ENCODE measurements around the gene HMGN3.

DNA sequence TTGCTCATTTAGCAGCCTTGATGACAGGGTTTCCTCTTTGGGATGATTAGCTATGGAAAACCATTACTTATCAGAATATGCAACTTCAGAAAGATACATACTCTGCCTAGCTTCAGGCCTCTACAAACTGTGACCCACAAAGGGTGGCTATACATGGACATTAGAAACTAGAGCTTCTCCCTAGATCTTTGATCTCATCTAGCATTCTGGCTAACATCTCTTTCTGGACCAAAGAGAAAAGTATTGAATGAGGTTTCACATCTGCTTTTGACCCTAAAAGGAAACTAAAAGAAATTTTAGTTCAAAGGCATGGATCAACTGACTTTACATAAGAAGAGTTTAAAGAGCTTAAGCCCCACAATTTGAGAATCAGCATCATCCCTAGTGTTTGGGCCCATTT lies 12.4 kb upstream of the HMGN3 start:
- TF ChIP-seq SUZ12 (IDR thresholded peaks at IDR 0.05; ENCODE audit: extremely low read depth, insufficient read depth, insufficient read length) (no peak), ZNF274 (IDR thresholded peaks at IDR 0.05; ENCODE audit: low read depth, low read length) (no peak), YY1 (IDR thresholded peaks at IDR 0.05; ENCODE audit: insufficient read depth, insufficient read length) (no peak)

All from NT2/D1 (cell line).